KMS-11 (cell line): ENCODE measurements around the gene TMEM244.

ENCODE experiments used
- H2AFZ ChIP-seq: fragments of 200-600 bp; sonication (generic); 2 replicates; pipeline ENCODE4 v1.6.1; 2016; ENCODE audit warnings: antibody characterized with exemption, mixed run types, low read depth
- H3K27ac ChIP-seq: fragments of 200-600 bp; sonication (generic); 2 replicates; pipeline ENCODE4 v1.6.1; 2016; ENCODE audit warnings: mild to moderate bottlenecking, mixed run types
- H3K27me3 ChIP-seq: fragments of 200-600 bp; sonication (generic); 2 replicates; pipeline ENCODE4 v1.6.1; 2017; ENCODE audit warnings: mild to moderate bottlenecking, low read depth, mixed run types, moderate library complexity; ENCODE audit not compliant: insufficient read depth
- H3K36me3 ChIP-seq: fragments of 200-600 bp; sonication (generic); 2 replicates; pipeline ENCODE4 v1.6.1; 2017; ENCODE audit warnings: mild to moderate bottlenecking, mixed run types; ENCODE audit not compliant: insufficient read depth
- H3K4me1 ChIP-seq: fragments of 200-600 bp; sonication (generic); 2 replicates; pipeline ENCODE4 v1.6.1; 2016; ENCODE audit warnings: mild to moderate bottlenecking, low read depth, mixed run types; ENCODE audit not compliant: poor library complexity, severe bottlenecking
- H3K4me2 ChIP-seq: fragments of 200-600 bp; sonication (generic); 2 replicates; pipeline ENCODE4 v1.7.0; 2016; ENCODE audit warnings: mild to moderate bottlenecking, mixed run types
- H3K4me3 ChIP-seq: fragments of 200-600 bp; sonication (generic); IDR thresholded peaks from 2 replicates; pipeline ENCODE4 v1.6.1; 2017; ENCODE audit warnings: low read depth, low read length, mixed read lengths; ENCODE audit not compliant: insufficient read depth
- H3K79me2 ChIP-seq: fragments of 200-600 bp; sonication (generic); 2 replicates; pipeline ENCODE4 v1.6.1; 2016; ENCODE audit warnings: low read depth, mixed run types; ENCODE audit not compliant: insufficient read depth
- H3K9ac ChIP-seq: fragments of 200-600 bp; sonication (generic); 2 replicates; pipeline ENCODE4 v1.6.1; 2016; ENCODE audit warnings: mild to moderate bottlenecking, mixed run types
- H4K20me1 ChIP-seq: fragments of 200-600 bp; sonication (generic); 2 replicates; pipeline ENCODE4 v1.6.1; 2016; ENCODE audit warnings: mild to moderate bottlenecking, mixed run types; ENCODE audit not compliant: insufficient read depth
- TF ChIP-seq, protein P1 (sequence below): fragments of 200-600 bp; sonication (generic); conservative IDR thresholded peaks from 2 replicates; pipeline ENCODE4 v1.6.1; 2017; ENCODE audit warnings: low read depth, mild to moderate bottlenecking, antibody characterized with exemption, low read length, moderate library complexity, mixed read lengths

The TMEM244 gene

GRCh38 chr6:129875610-129876520 is 14.8 kb upstream of the TMEM244 start:
- Histone ChIP-seq H4K20me1 (no peaks in the 10 kb centered on the region), H3K4me1 (peaks cover 9% of the 10 kb centered on the region), H2AFZ (no peak overlapping the region), H3K27me3 (no peaks in the 10 kb centered on the region), H3K9ac (no peak overlapping the region), H3K79me2 (no peaks in the 10 kb centered on the region), H3K36me3 (no peaks in the 10 kb centered on the region), H3K27ac (no peak overlapping the region), H3K4me2 (no peak overlapping the region), H3K4me3 (no peak overlapping the region)
- TF ChIP-seq, protein P1, sequence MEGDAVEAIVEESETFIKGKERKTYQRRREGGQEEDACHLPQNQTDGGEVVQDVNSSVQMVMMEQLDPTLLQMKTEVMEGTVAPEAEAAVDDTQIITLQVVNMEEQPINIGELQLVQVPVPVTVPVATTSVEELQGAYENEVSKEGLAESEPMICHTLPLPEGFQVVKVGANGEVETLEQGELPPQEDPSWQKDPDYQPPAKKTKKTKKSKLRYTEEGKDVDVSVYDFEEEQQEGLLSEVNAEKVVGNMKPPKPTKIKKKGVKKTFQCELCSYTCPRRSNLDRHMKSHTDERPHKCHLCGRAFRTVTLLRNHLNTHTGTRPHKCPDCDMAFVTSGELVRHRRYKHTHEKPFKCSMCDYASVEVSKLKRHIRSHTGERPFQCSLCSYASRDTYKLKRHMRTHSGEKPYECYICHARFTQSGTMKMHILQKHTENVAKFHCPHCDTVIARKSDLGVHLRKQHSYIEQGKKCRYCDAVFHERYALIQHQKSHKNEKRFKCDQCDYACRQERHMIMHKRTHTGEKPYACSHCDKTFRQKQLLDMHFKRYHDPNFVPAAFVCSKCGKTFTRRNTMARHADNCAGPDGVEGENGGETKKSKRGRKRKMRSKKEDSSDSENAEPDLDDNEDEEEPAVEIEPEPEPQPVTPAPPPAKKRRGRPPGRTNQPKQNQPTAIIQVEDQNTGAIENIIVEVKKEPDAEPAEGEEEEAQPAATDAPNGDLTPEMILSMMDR = no peak

GRCh38 chr6:129874837-129875236 is 13.7 kb upstream of the TMEM244 start:
- H3K79me2 ChIP-seq = no peaks in the 10 kb centered on the region
- no peak overlapping the region for H3K4me3 ChIP-seq
- no peak overlapping the region for H3K9ac ChIP-seq
- no peak overlapping the region for H3K27ac ChIP-seq
- no peaks in the 10 kb centered on the region for H3K36me3 ChIP-seq
- peaks cover 9% of the 10 kb centered on the region for H3K4me1 ChIP-seq
- H2AFZ ChIP-seq = no peak overlapping the region
- H4K20me1 ChIP-seq = no peaks in the 10 kb centered on the region
- H3K27me3 ChIP-seq = no peaks in the 10 kb centered on the region
- no peak overlapping the region for H3K4me2 ChIP-seq
- TF ChIP-seq, protein P1 = no peak

- H3K4me3 ChIP-seq = no peak overlapping the region
- H3K27me3 ChIP-seq = no peaks in the 10 kb centered on the region
- TF ChIP-seq, protein P1 = no peak
- peaks cover 9% of the 10 kb centered on the region for H3K4me1 ChIP-seq
- H3K27ac ChIP-seq = no peak overlapping the region
- H4K20me1 ChIP-seq = no peaks in the 10 kb centered on the region
- no peak overlapping the region for H2AFZ ChIP-seq
- H3K36me3 ChIP-seq = no peaks in the 10 kb centered on the region
- no peak overlapping the region for H3K4me2 ChIP-seq
- no peak overlapping the region for H3K9ac ChIP-seq
- H3K79me2 ChIP-seq = no peaks in the 10 kb centered on the region
These were observed 11.5 kb upstream of the TMEM244 start for GRCh38 chr6:129872586-129872985.

DNA sequence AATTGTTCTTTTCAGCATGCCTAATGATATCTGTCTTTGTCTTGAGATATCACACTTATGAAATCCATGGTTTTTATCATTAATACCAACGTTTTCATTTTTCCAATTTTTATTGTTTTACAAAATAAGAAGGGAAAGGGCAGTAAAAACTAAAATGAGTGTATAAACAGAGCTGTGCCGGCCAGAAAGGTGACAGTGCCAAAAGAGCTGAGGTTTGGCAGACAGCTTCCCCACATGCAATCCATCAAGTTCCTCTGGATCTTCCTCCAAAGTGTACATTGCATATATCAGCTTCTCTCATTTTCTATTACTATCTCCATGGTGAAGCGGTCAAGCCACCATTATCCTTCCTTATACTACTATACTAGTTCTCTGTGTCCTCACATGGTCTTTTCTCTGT is 10.1 kb upstream of the TMEM244 start:
- Histone ChIP-seq H3K36me3 (no peaks in the 10 kb centered on the region), H3K79me2 (no peaks in the 10 kb centered on the region), H3K4me2 (no peak overlapping the region), H3K4me3 (no peak overlapping the region), H2AFZ (no peak overlapping the region), H3K4me1 (peaks cover 9% of the 10 kb centered on the region), H4K20me1 (no peaks in the 10 kb centered on the region), H3K27ac (no peak overlapping the region), H3K27me3 (no peaks in the 10 kb centered on the region), H3K9ac (no peak overlapping the region)
- TF ChIP-seq, protein P1 = no peak
